WERI-Rb-1 (cell line): ENCODE measurements around the gene MAML2.

Experiments used
- DNase-seq: peaks from one replicate; pipeline ENCODE4 v3.0.0-alpha.2; 2020
- H3K27ac ChIP-seq: fragments of 250-450 bp; sonication (Bioruptor Pico); 2 replicates; pipeline ENCODE4 v1.5.1; 2020; ENCODE audit warnings: mild to moderate bottlenecking, moderate library complexity
- H3K27me3 ChIP-seq: fragments of 250-450 bp; sonication (Bioruptor Pico); 2 replicates; pipeline ENCODE4 v1.5.1; 2021; ENCODE audit warnings: mild to moderate bottlenecking, low read depth, moderate library complexity; ENCODE audit not compliant: insufficient read depth, severe bottlenecking
- H3K36me3 ChIP-seq: fragments of 250-450 bp; sonication (Bioruptor Pico); 2 replicates; pipeline ENCODE4 v1.5.1; 2020; ENCODE audit warnings: mild to moderate bottlenecking, moderate library complexity
- H3K4me3 ChIP-seq: 2 replicates; pipeline ENCODE4 v1.5.1; 2011; ENCODE audit warnings: low read depth, mild to moderate bottlenecking, control low read depth, low read length
- H3K9me3 ChIP-seq: fragments of 250-450 bp; sonication (Bioruptor Pico); 2 replicates; pipeline ENCODE4 v1.5.1; 2021; ENCODE audit warnings: mild to moderate bottlenecking, moderate library complexity; ENCODE audit not compliant: severe bottlenecking
- CTCF ChIP-seq: IDR thresholded peaks from 2 replicates; pipeline ENCODE4 v1.5.1; 2011; ENCODE audit warnings: low read depth, mild to moderate bottlenecking, control low read depth, inconsistent platforms, low read length

Gene MAML2

GRCh38 chr11:96126917-96127595 lies 215.9 kb downstream of the MAML2 start:
- DNase-seq: no peak
- H3K27ac ChIP-seq: no peak overlapping the region
- H3K36me3 ChIP-seq: no peaks in the 10 kb centered on the region; the same call in 1 of the 2 replicates
- no peaks in the 10 kb centered on the region for H3K9me3 ChIP-seq
- no peak overlapping the region for H3K4me3 ChIP-seq
- TF ChIP-seq CTCF: no peak
- H3K27me3 ChIP-seq: no peaks in the 10 kb centered on the region

- H3K36me3 ChIP-seq: no peaks in the 10 kb centered on the region; the same call in 1 of the 2 replicates
- no peaks in the 10 kb centered on the region for H3K9me3 ChIP-seq
- H3K27me3 ChIP-seq: no peaks in the 10 kb centered on the region
- TF ChIP-seq CTCF: no peak
- H3K4me3 ChIP-seq: no peak overlapping the region
- DNase-seq: no peak
- no peak overlapping the region for H3K27ac ChIP-seq
Observed at GRCh38 chr11:96125400-96125799, 217.6 kb downstream of the MAML2 start.

- no peaks in the 10 kb centered on the region; the same call in 1 of the 2 replicates for H3K36me3 ChIP-seq
- no peak overlapping the region for H3K4me3 ChIP-seq
- no peak overlapping the region for H3K27ac ChIP-seq
- no peak for DNase-seq
- no peaks in the 10 kb centered on the region for H3K27me3 ChIP-seq
- no peaks in the 10 kb centered on the region for H3K9me3 ChIP-seq
- no peak for TF ChIP-seq CTCF
Observed at GRCh38 chr11:96124155-96124554, 218.8 kb downstream of the MAML2 start.

- no peak for TF ChIP-seq CTCF
- H3K27me3 ChIP-seq: no peaks in the 10 kb centered on the region
- no peaks in the 10 kb centered on the region; the same call in 1 of the 2 replicates for H3K36me3 ChIP-seq
- no peaks in the 10 kb centered on the region for H3K9me3 ChIP-seq
- no peak overlapping the region for H3K27ac ChIP-seq
- no peak overlapping the region for H3K4me3 ChIP-seq
- no peak for DNase-seq
Observed at GRCh38 chr11:96123301-96123700, 219.7 kb downstream of the MAML2 start.

- DNase-seq: no peak
- Histone ChIP-seq H3K9me3 (no peaks in the 10 kb centered on the region), H3K36me3 (no peaks in the 10 kb centered on the region; the same call in 1 of the 2 replicates), H3K27me3 (no peaks in the 10 kb centered on the region), H3K27ac (no peak overlapping the region), H3K4me3 (no peak overlapping the region)
- TF ChIP-seq CTCF: no peak
Observed at GRCh38 chr11:96122601-96123074, 220.4 kb downstream of the MAML2 start.

- Histone ChIP-seq H3K27me3 (no peaks in the 10 kb centered on the region), H3K4me3 (no peak overlapping the region), H3K27ac (no peak overlapping the region), H3K9me3 (no peaks in the 10 kb centered on the region), H3K36me3 (no peaks in the 10 kb centered on the region; the same call in 1 of the 2 replicates)
- DNase-seq: no peak
- no peak for TF ChIP-seq CTCF
Observed at GRCh38 chr11:96119211-96119610, 223.8 kb downstream of the MAML2 start.
